Fibroblast of skin of right quadriceps (primary cell): ENCODE data around the gene DNAJC21.
A peak's percentile ranks its signal among the peaks of the same experiment; 100 is the strongest.
"Not testable (repeated sequence)": the region's sequence is repeated elsewhere in the genome, so short reads cannot be mapped to it uniquely, and the experiment has no call there.

Source experiments
- DNase-seq: peaks from one replicate; pipeline ENCODE4 v3.0.0-alpha.2; 2013

DNAJC21 gene

GRCh38 chr5:34923694-34924461, 5.5 kb upstream of the DNAJC21 start:
- DNase-seq, result peak; percentile 86

GRCh38 chr5:34924462-34924765, 4.9 kb upstream of the DNAJC21 start:
- no peak for DNase-seq

GRCh38 chr5:34926318-34926888, 3.0 kb upstream of the DNAJC21 start:
- DNase-seq, result no peak

GRCh38 chr5:34927785-34928184, 1.6 kb upstream of the DNAJC21 start:
- no peak for DNase-seq

GRCh38 chr5:34928267-34928666, 1.1 kb upstream of the DNAJC21 start:
- no peak for DNase-seq

- DNase-seq, result peak; percentile 76
These were observed 532 bp downstream of the DNAJC21 start for GRCh38 chr5:34929720-34930461.

- peak; percentile 24 for DNase-seq
These were observed 1.1 kb downstream of the DNAJC21 start for GRCh38 chr5:34930462-34930844.

- no peak for DNase-seq
These were observed 1.5 kb downstream of the DNAJC21 start for GRCh38 chr5:34930870-34931269.

- DNase-seq, result no peak
These were observed 3.6 kb downstream of the DNAJC21 start for GRCh38 chr5:34932947-34933346.

GRCh38 chr5:34941936-34942335, 12.6 kb downstream of the DNAJC21 start:
- DNase-seq, result no peak

GRCh38 chr5:34944044-34944443, 14.7 kb downstream of the DNAJC21 start:
- no peak for DNase-seq

GRCh38 chr5:34944460-34945047, 15.2 kb downstream of the DNAJC21 start:
- DNase-seq, result no peak

GRCh38 chr5:34957321-34957720, 28.0 kb downstream of the DNAJC21 start:
- peak; percentile 6 for DNase-seq

GRCh38 chr5:34957857-34958690, 28.7 kb downstream of the DNAJC21 start:
- DNase-seq, result peak; percentile 18

- DNase-seq, result peak; percentile 43
These were observed 30.0 kb downstream of the DNAJC21 start for GRCh38 chr5:34959323-34959722.

- no peak for DNase-seq
These were observed 38.2 kb downstream of the DNAJC21 start for GRCh38 chr5:34967540-34967939.

- DNase-seq, result no peak
These were observed 38.9 kb downstream of the DNAJC21 start for GRCh38 chr5:34968258-34968657.

GRCh38 chr5:34970552-34970951, 41.2 kb downstream of the DNAJC21 start:
- no peak for DNase-seq

GRCh38 chr5:34971655-34972054, 42.3 kb downstream of the DNAJC21 start:
- DNase-seq, result not testable (repeated sequence)

GRCh38 chr5:34976347-34976746, 47.0 kb downstream of the DNAJC21 start:
- DNase-seq, result no peak

- DNase-seq, result no peak
These were observed 48.7 kb downstream of the DNAJC21 start for GRCh38 chr5:34977934-34978613.

- DNase-seq, result no peak
These were observed 49.3 kb downstream of the DNAJC21 start for GRCh38 chr5:34978681-34979080.
